CD4-positive, alpha-beta T cell (primary cell): ENCODE data around the gene P4HA1. TPM values are rescaled to one million over a fixed set of nuclear protein-coding genes. Genes with fewer than 3 reads are reported as not detected.

Experiments
- ATAC-seq: fragments of 200-7000 bp; cut with Tn5 transposase; one replicate; pipeline ENCODE4 v1.10.0; 2022; ENCODE audit warnings: mild to moderate bottlenecking; ENCODE audit not compliant: poor library complexity
- CTCF ChIA-PET: fragments of 350-600 bp; sonication (Branson Sonifier 250); formaldehyde crosslinking; loops from one replicate; lab custom pipeline; 2021; ENCODE audit warnings: antibody characterized with exemption, inconsistent platforms; lab: Charles Lee
- POLR2A ChIA-PET: fragments of 350-600 bp; sonication (Branson Sonifier 250); formaldehyde crosslinking; loops from one replicate; lab custom pipeline; 2021; ENCODE audit warnings: antibody characterized with exemption, inconsistent platforms; lab: Charles Lee
- DNase-seq, 14 experiments: peaks; one replicate each; pipeline ENCODE4 v3.0.0-alpha.2; 2013 to 2020; ENCODE audit warnings: mixed read lengths in 2 of 14
- H3K27ac ChIP-seq, 2 donors: one replicate each; pipeline versions ENCODE4 v1.5.1 to v1.7.0; 2013; ENCODE audit warnings: low read length in 2 of 2, low read depth in 1 of 2, mild to moderate bottlenecking in 1 of 2
- H3K27me3 ChIP-seq, 2 experiments: 1 replicate in 1 of 2; 2 replicates in 1 of 2; pipeline versions ENCODE4 v1.6.1 to v1.7.0; 2013; ENCODE audit warnings: low read length in 2 of 2, control low read depth in 1 of 2, mild to moderate bottlenecking in 1 of 2, moderate library complexity in 1 of 2; ENCODE audit not compliant: insufficient read depth in 2 of 2, control insufficient read depth in 1 of 2
- H3K36me3 ChIP-seq: one replicate; pipeline ENCODE4 v1.6.1; 2013; ENCODE audit warnings: low read length, control low read depth; ENCODE audit not compliant: insufficient read depth
- H3K4me1 ChIP-seq: one replicate; pipeline ENCODE4 v1.6.1; 2013; ENCODE audit warnings: low read length, control low read depth; ENCODE audit not compliant: insufficient read depth
- H3K4me3 ChIP-seq: one replicate; pipeline ENCODE4 v1.5.1; 2013; ENCODE audit warnings: mild to moderate bottlenecking, low read length, moderate library complexity
- H3K9me3 ChIP-seq, 2 experiments: 1 replicate in 1 of 2; 2 replicates in 1 of 2; pipeline versions ENCODE4 v1.6.1 to v1.7.0; 2013; ENCODE audit warnings: low read length in 2 of 2, mild to moderate bottlenecking in 2 of 2, control low read depth in 1 of 2, moderate library complexity in 1 of 2; ENCODE audit not compliant: control insufficient read depth in 1 of 2, insufficient read depth in 1 of 2
- H3K27ac Mint-ChIP-seq: one replicate; pipeline ENCODE4 v1.8.0; 2020; ENCODE audit warnings: mixed read lengths
- H3K27me3 Mint-ChIP-seq: one replicate; pipeline ENCODE4 v1.8.0; 2021; ENCODE audit warnings: mixed read lengths
- H3K36me3 Mint-ChIP-seq: one replicate; pipeline ENCODE4 v1.8.0; 2021; ENCODE audit warnings: low read depth, mixed read lengths
- H3K4me1 Mint-ChIP-seq: one replicate; pipeline ENCODE4 v1.8.0; 2021; ENCODE audit warnings: low read depth, mixed read lengths
- H3K4me3 Mint-ChIP-seq: one replicate; pipeline ENCODE4 v1.8.0; 2020; ENCODE audit warnings: mild to moderate bottlenecking, mixed read lengths
- H3K9me3 Mint-ChIP-seq: one replicate; pipeline ENCODE4 v1.8.0; 2020; ENCODE audit warnings: mixed read lengths
- CTCF ChIP-seq: fragments of 200-600 bp; IDR thresholded peaks from one replicate; pipeline ENCODE4 v1.8.0; 2022; ENCODE audit warnings: antibody characterized with exemption, mild to moderate bottlenecking
- intact Hi-C, 2 experiments: fragments of 100-400 bp; cut with DNase I in 1 of 2; cut with micrococcal nuclease in 1 of 2; formaldehyde crosslinking; loops; one replicate each; pipeline versions ENCODE4 v1.15.1 to v1.9.0; 2023 to 2025; cut with DNase I, micrococcal nuclease
- total RNA-seq, 174 experiments: library from RNA in 2 of 174; stranded (reverse) in 2 of 174; gene quantifications; one replicate each; pipeline ENCODE4 v1.2.3 and lab custom pipeline; 2021 to 2026

The P4HA1 gene
- total RNA-seq, 2 experiments from 2014 or later = 9.0 to 9.1 TPM

- no peak for TF ChIP-seq CTCF
- H3K27me3 ChIP-seq = no peaks in the 10 kb centered on the region
- Mint-ChIP-seq H3K36me3 (peaks cover 42% of the 10 kb centered on the region), H3K27ac (no peak overlapping the region), H3K27me3 (no peaks in the 10 kb centered on the region), H3K9me3 (no peaks in the 10 kb centered on the region), H3K4me3 (no peak overlapping the region), H3K4me1 (no peaks in the 10 kb centered on the region)
- no peak for ATAC-seq
- H3K36me3 ChIP-seq = peaks cover 17% of the 10 kb centered on the region
- H3K27ac ChIP-seq = no peak overlapping the region
- no peak for DNase-seq
- POLR2A ChIA-PET = no interaction called here
- CTCF ChIA-PET = no interaction called here
- no peaks in the 10 kb centered on the region for H3K4me1 ChIP-seq
- no peak overlapping the region for H3K4me3 ChIP-seq
- no peaks in the 10 kb centered on the region for H3K9me3 ChIP-seq
- intact Hi-C loops = no loop called here
Measured at GRCh38 chr10:73119457-73119856, 22.8 kb upstream of the P4HA1 start.

DNA sequence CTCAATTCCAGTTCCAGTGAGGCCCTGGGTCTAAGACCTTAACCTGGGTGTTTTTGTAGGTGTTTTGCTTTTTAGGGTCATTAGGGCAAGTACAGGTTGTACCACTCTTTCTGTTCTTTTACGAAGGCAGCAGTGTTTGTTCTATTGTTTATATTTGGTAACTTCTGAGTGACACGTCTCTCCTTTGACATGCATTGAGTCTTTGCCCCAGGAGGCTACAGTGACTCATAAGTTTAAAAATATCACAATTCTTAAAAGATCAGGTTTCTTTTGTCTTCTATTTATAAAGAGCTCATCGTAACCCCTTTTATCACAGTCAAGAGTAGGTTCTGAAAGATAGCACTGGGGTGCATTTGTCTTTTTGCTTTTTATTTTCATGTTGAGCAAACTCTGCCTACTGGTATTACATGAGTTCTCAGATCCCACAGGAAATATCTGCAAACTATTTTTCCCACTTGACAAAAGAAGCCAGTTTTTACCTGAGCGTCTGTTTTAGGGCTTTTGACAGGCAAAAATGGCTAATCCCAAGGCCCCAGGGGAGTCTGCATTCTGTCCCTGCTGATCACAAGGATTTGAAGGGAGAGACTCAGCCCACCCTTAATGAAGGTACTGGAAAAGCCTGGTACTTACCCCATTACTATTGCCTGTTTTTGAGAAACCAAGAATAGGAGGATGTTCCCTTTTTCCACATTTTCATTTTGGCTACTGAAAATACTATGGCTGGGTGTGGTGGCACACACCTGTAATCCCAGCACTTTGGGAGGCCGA, 21.5 kb upstream of the P4HA1 start:
- peaks cover 32% of the 10 kb centered on the region for H3K36me3 Mint-ChIP-seq
- no peaks in the 10 kb centered on the region for H3K4me1 ChIP-seq
- no peaks in the 10 kb centered on the region for H3K4me1 Mint-ChIP-seq
- no peaks in the 10 kb centered on the region for H3K27me3 ChIP-seq
- intact Hi-C loops = no loop called here
- ChIA-PET CTCF (no interaction called here), POLR2A (no interaction called here)
- no peak for TF ChIP-seq CTCF
- no peak overlapping the region for H3K27ac Mint-ChIP-seq
- H3K4me3 ChIP-seq = no peak overlapping the region
- ATAC-seq (no peak), DNase-seq (no peak)
- no peaks in the 10 kb centered on the region for H3K27me3 Mint-ChIP-seq
- H3K9me3 Mint-ChIP-seq = no peaks in the 10 kb centered on the region
- no peaks in the 10 kb centered on the region for H3K9me3 ChIP-seq
- no peak overlapping the region for H3K27ac ChIP-seq
- H3K36me3 ChIP-seq = peaks cover 10% of the 10 kb centered on the region
- H3K4me3 Mint-ChIP-seq = no peak overlapping the region

- ATAC-seq = no peak
- Histone ChIP-seq H3K27me3 (no peaks in the 10 kb centered on the region), H3K4me1 (peaks cover 1% of the 10 kb centered on the region), H3K27ac (no peak overlapping the region), H3K36me3 (peaks cover 5% of the 10 kb centered on the region), H3K4me3 (no peak overlapping the region), H3K9me3 (no peaks in the 10 kb centered on the region)
- ChIA-PET POLR2A (no interaction called here), CTCF (interaction anchor here (0.9 kb wide), 1 partner anchor 1067 kb away, joined by 3 read pairs; no protein-coding TSS in a partner anchor)
- Mint-ChIP-seq H3K4me1 (peaks cover 5% of the 10 kb centered on the region), H3K9me3 (no peaks in the 10 kb centered on the region), H3K27me3 (no peaks in the 10 kb centered on the region), H3K27ac (no peak overlapping the region), H3K36me3 (peaks cover 19% of the 10 kb centered on the region), H3K4me3 (no peak overlapping the region)
- DNase-seq = no peak
- intact Hi-C loops = no loop called here
- TF ChIP-seq CTCF = no peak
Measured at GRCh38 chr10:73116017-73116416, 19.4 kb upstream of the P4HA1 start.
